Cardiac muscle cell (in vitro differentiated cells and primary cell): ENCODE results near the gene EEIG1. TPM values are rescaled to one million over a fixed set of nuclear protein-coding genes. Genes with fewer than 3 reads are reported as not detected.

Source experiments
- DNase-seq, 2 donors: peaks; one replicate each; pipeline versions ENCODE4 v3.0.0 to v3.0.0-alpha.2; 2010 to 2017; ENCODE audit warnings: low read depth in 1 of 2, low spot score in 1 of 2
- H3K27ac ChIP-seq: fragments of 200-600 bp; sonication (generic); 2 replicates; pipeline ENCODE4 v1.5.1; 2016
- H3K27me3 ChIP-seq: fragments of 200-600 bp; sonication (generic); 2 replicates; pipeline ENCODE4 v1.6.0; 2016; ENCODE audit warnings: control low read depth
- H3K36me3 ChIP-seq: fragments of 200-600 bp; sonication (generic); 2 replicates; pipeline ENCODE4 v1.5.1; 2016; ENCODE audit warnings: control low read depth
- H3K4me1 ChIP-seq: fragments of 200-600 bp; sonication (generic); 2 replicates; pipeline ENCODE4 v1.8.1; 2017; ENCODE audit warnings: low read depth, mild to moderate bottlenecking, mixed run types
- H3K4me3 ChIP-seq: fragments of 200-600 bp; sonication (generic); 2 replicates; pipeline ENCODE4 v1.5.1; 2016; ENCODE audit warnings: mild to moderate bottlenecking
- H3K9me3 ChIP-seq: fragments of 200-600 bp; sonication (generic); 2 replicates; pipeline ENCODE4 v1.5.1; 2017; ENCODE audit warnings: low read depth, mild to moderate bottlenecking, control low read depth
- CTCF ChIP-seq: IDR thresholded peaks from 2 replicates; pipeline ENCODE4 v1.5.1; 2012; ENCODE audit warnings: low read depth, mild to moderate bottlenecking, low read length
- polyA plus RNA-seq: library from polyadenylated mRNA; unstranded; fragments of >200 nt; fragmentation: Nextera tagmentation; extraction: Ambion mirVana; gene quantifications from 2 replicates; pipeline ENCODE4 v1.2.1, GENCODE V29; 2016
- total RNA-seq: library from RNA; depleted of rRNA; stranded (reverse); fragments of >200 nt; gene quantifications from 2 replicates; pipeline ENCODE4 v1.2.3, GENCODE V29; 2016

Gene EEIG1
- total and polyA plus RNA-seq, 2 experiments from 2014 or later, result 25.6 to 26.6 TPM

- Histone ChIP-seq H3K9me3 (no peaks in the 10 kb centered on the region), H3K4me1 (no peaks in the 10 kb centered on the region), H3K27me3 (no peaks in the 10 kb centered on the region), H3K27ac (no peak overlapping the region), H3K4me3 (no peak overlapping the region), H3K36me3 (no peaks in the 10 kb centered on the region)
- no peak for DNase-seq
- TF ChIP-seq CTCF, result no peak
Observed at GRCh38 chr9:127989094-127989493, 8.3 kb upstream of the EEIG1 start.

GRCh38 chr9:127987103-127987614 is 6.4 kb upstream of the EEIG1 start:
- H3K36me3 ChIP-seq, result no peaks in the 10 kb centered on the region
- no peaks in the 10 kb centered on the region for H3K9me3 ChIP-seq
- no peak for TF ChIP-seq CTCF
- peaks cover 9% of the 10 kb centered on the region for H3K4me1 ChIP-seq
- H3K4me3 ChIP-seq, result no peak overlapping the region
- DNase-seq, result no peak
- H3K27ac ChIP-seq, result no peak overlapping the region
- H3K27me3 ChIP-seq, result no peaks in the 10 kb centered on the region

GRCh38 chr9:127985011-127985410 is 4.2 kb upstream of the EEIG1 start:
- H3K36me3 ChIP-seq, result no peaks in the 10 kb centered on the region
- no peak overlapping the region for H3K4me3 ChIP-seq
- no peak for TF ChIP-seq CTCF
- H3K9me3 ChIP-seq, result no peaks in the 10 kb centered on the region
- no peaks in the 10 kb centered on the region for H3K27me3 ChIP-seq
- peaks cover 19% of the 10 kb centered on the region for H3K4me1 ChIP-seq
- H3K27ac ChIP-seq, result no peak overlapping the region
- no peak for DNase-seq

GRCh38 chr9:127983847-127984289 is 3.1 kb upstream of the EEIG1 start:
- H3K4me3 ChIP-seq, result no peak overlapping the region
- H3K4me1 ChIP-seq, result peaks cover 20% of the 10 kb centered on the region
- H3K27me3 ChIP-seq, result no peaks in the 10 kb centered on the region
- H3K27ac ChIP-seq, result no peak overlapping the region
- no peak for DNase-seq
- TF ChIP-seq CTCF, result no peak
- no peaks in the 10 kb centered on the region for H3K36me3 ChIP-seq
- H3K9me3 ChIP-seq, result no peaks in the 10 kb centered on the region

GRCh38 chr9:127982912-127983311 is 2.1 kb upstream of the EEIG1 start:
- TF ChIP-seq CTCF, result no peak
- no peak overlapping the region for H3K4me3 ChIP-seq
- no peaks in the 10 kb centered on the region for H3K9me3 ChIP-seq
- H3K36me3 ChIP-seq, result no peaks in the 10 kb centered on the region
- H3K4me1 ChIP-seq, result peaks cover 28% of the 10 kb centered on the region
- peak overlapping the region; percentile 98 for H3K27ac ChIP-seq
- DNase-seq, result no peak
- no peaks in the 10 kb centered on the region for H3K27me3 ChIP-seq
